Smooth muscle cell of bladder (primary cell): ENCODE measurements around the gene PSG1. TPM values are rescaled to one million over a fixed set of nuclear protein-coding genes. Genes with fewer than 3 reads are reported as not detected.

Experiments
- total RNA-seq: library from RNA; depleted of rRNA; stranded (reverse); fragments of >200 nt; gene quantifications from 2 replicates; pipeline ENCODE4 v1.2.3, GENCODE V29; 2014

Gene PSG1
- under 0.01 and 0.09 TPM in 2 replicates for total RNA-seq

DNA sequence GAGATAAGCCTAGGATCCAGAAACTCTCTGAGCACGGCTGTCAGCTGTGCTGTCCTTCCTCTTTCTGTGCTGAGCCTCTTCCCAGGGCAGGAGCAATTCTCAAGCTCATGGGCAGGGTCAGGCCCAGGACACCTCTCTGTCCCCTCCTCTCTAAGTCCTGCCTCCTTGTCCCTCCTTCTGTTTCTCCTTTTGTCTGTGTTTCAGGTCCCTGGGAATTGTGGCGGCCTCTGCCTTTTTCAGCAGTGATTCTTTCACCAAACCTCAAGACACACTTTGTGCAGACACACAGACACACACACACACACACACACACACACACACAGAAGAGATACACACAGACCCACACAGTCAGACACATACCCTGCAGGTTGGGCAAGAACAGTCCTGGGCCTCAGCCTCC is at the start of gene PSG1:
Gene PSG1 (minus strand): TSS at position 101 of the 400 bp plus-strand sequence. CDS start 132 bp downstream, outside the sequence.

DNA sequence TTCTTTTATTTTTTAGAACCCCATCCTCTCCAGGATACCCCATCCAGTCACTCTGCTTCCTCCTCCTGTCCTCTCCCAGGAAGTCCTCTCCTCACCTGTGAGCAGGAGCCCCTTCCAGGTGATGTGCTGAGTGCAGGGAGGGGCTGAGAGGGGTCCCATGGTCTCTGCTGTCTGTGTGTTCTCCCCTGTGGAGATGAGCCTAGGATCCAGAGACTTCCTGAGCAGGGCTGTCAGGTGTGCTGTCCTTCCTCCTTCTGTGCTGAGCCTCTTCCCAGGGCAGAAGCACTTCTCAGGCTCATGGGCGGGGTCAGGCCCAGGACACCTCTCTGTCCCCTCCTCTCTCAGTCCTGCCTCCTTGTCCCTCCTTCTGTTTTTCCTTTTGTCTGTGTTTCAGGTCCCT is 38.1 kb upstream of the PSG1 start, which contains the start of gene PSG6:
Gene PSG6 (minus strand): TSS at position 261 of the 400 bp plus-strand sequence. CDS start 102 bp downstream, at position 159.

Other genes with a start within 250 kb of the PSG1 start
- gene PSG3, start 139.2 kb downstream of the PSG1 start, total RNA-seq = not detected in 2 replicates
- not detected in 2 replicates for gene PSG8, start 114.0 kb downstream of the PSG1 start, total RNA-seq
- not detected in 2 replicates for gene PSG6, start 38.2 kb upstream of the PSG1 start, total RNA-seq
- gene PSG7, start 57.5 kb upstream of the PSG1 start, total RNA-seq = under 0.01 TPM in 1 of 2 replicates, not detected in the other
- not detected in 2 replicates for gene PSG11, start 146.8 kb upstream of the PSG1 start, total RNA-seq
- not detected in 2 replicates for gene PSG2, start 203.0 kb upstream of the PSG1 start, total RNA-seq